A673 (cell line): ENCODE results near the gene NTNG1.

ENCODE experiments used
- CTCF ChIP-seq: fragments of 300-800, 200-600 bp; sonication (generic); conservative IDR thresholded peaks from 2 replicates; pipeline ENCODE4 v1.5.1; 2017; ENCODE audit warnings: low read depth, mild to moderate bottlenecking, antibody characterized with exemption, low read length, moderate library complexity, mixed read lengths
- EZH2 ChIP-seq: fragments of 200-600 bp; sonication (generic); IDR thresholded peaks from 2 replicates; pipeline ENCODE4 v1.6.1; 2017; ENCODE audit warnings: borderline replicate concordance, low read depth, mild to moderate bottlenecking, mixed read lengths, antibody characterized with exemption, low read length; ENCODE audit not compliant: poor library complexity, severe bottlenecking

- TF ChIP-seq CTCF = no peak
- no peak for TF ChIP-seq EZH2
These were observed 273.1 kb downstream of the NTNG1 start for GRCh38 chr1:107413951-107414350.
